ENCODE measurements around the gene CDA. TPM values are rescaled to one million over a fixed set of nuclear protein-coding genes. Genes with fewer than 3 reads are reported as not detected.
"Not testable (repeated sequence)": the region's sequence is repeated elsewhere in the genome, so short reads cannot be mapped to it uniquely, and the experiment has no call there.

The CDA gene
- total and polyA plus RNA-seq, 10 of the 15 experiments (the other 5 are each of a cell fraction or from before 2014, with no cell fraction given): not detected

GRCh38 chr1:20606801-20607570, 18.1 kb downstream of the CDA start:
- H3K4me2 ChIP-seq (ENCODE audit: control insufficient read depth, insufficient read depth); H3K36me3 ChIP-seq (ENCODE audit: control insufficient read depth in 2 of 2, insufficient read depth in 2 of 2, low read length in 1 of 2); intact Hi-C loops (cut with micrococcal nuclease; ENCODE audit: unreplicated experiment); H3K9ac ChIP-seq (ENCODE audit: control insufficient read depth, insufficient read depth, low read length); in situ Hi-C loops (cut with MboI); H3K9me3 ChIP-seq (replicated peaks; ENCODE audit: control insufficient read depth, insufficient read depth, low read length); ATAC-seq; DNase-seq (ENCODE audit: low read depth, low spot score); SMC1A ChIA-PET (ENCODE audit: uncharacterized antibody, unreplicated experiment); H2AFZ ChIP-seq (ENCODE audit: control insufficient read depth, low read depth, low read length); FAIRE-seq; H3K79me2 ChIP-seq (ENCODE audit: control insufficient read depth, insufficient read depth, low read length); BruUV-seq (replicated peaks); CTCF ChIA-PET; H3K27ac ChIP-seq (ENCODE audit: control insufficient read depth, insufficient read depth); H3K4me3 ChIP-seq; H3K27me3 ChIP-seq (replicated peaks in 1 of 2; ENCODE audit: control insufficient read depth in 2 of 2, insufficient read depth in 2 of 2, low read length in 1 of 2); RAD21 ChIA-PET (ENCODE audit: unreplicated experiment); H3K4me1 ChIP-seq (ENCODE audit: control insufficient read depth, insufficient read depth, low read length); H4K20me1 ChIP-seq (ENCODE audit: control insufficient read depth, insufficient read depth): not testable (repeated sequence)
- POLR2A ChIA-PET: interaction anchor here (0.5 kb wide), 1 partner anchor 338 kb away, joined by 3 read pairs; no protein-coding TSS in a partner anchor
- WGBS (ENCODE audit: insufficient coverage, insufficient replicate concordance, low lambda C conversion rate, missing lambda C conversion rate): 52% methylated on average over 6 of the region's 7 CpGs

GRCh38 chr1:20609541-20609940, 20.6 kb downstream of the CDA start:
- TF ChIP-seq TAF1 (IDR thresholded peaks at IDR 0.05; ENCODE audit: borderline replicate concordance, low read depth, low read length) (no peak), KLF5 (IDR thresholded peaks at IDR 0.05; ENCODE audit: partially characterized antibody) (no peak), BCLAF1 (IDR thresholded peaks at IDR 0.05) (no peak), KDM1A (IDR thresholded peaks at IDR 0.05; ENCODE audit: borderline replicate concordance) (no peak), TBL1XR1 (IDR thresholded peaks at IDR 0.05; ENCODE audit: low read depth, low read length) (no peak), SMAD5 (IDR thresholded peaks at IDR 0.05; ENCODE audit: low read depth) (no peak), SREBF2 (IDR thresholded peaks at IDR 0.05; ENCODE audit: low read length) (no peak), BCL11A (IDR thresholded peaks at IDR 0.05; ENCODE audit: low read depth, low read length) (no peak), HDAC2 (IDR thresholded peaks at IDR 0.05) (no peak), JUND (IDR thresholded peaks at IDR 0.05; ENCODE audit: low read depth, low read length) (no peak), RUNX3 (IDR thresholded peaks at IDR 0.05; ENCODE audit: low read length) (no peak)
- no peak for ATAC-seq
- Histone ChIP-seq H3K36me3 (ENCODE audit: control insufficient read depth in 2 of 2, insufficient read depth in 2 of 2, low read length in 1 of 2) (no peaks in the 10 kb centered on the region), H3K9me3 (replicated peaks; ENCODE audit: control insufficient read depth, insufficient read depth, low read length) (no peaks in the 10 kb centered on the region), H3K79me2 (ENCODE audit: control insufficient read depth, insufficient read depth, low read length) (no peaks in the 10 kb centered on the region), H3K27ac (ENCODE audit: control insufficient read depth, insufficient read depth) (no peak overlapping the region), H3K27me3 (replicated peaks in 1 of 2; ENCODE audit: control insufficient read depth in 2 of 2, insufficient read depth in 2 of 2, low read length in 1 of 2) (no peaks in the 10 kb centered on the region), H2AFZ (ENCODE audit: control insufficient read depth, low read depth, low read length) (no peak overlapping the region), H3K9ac (ENCODE audit: control insufficient read depth, insufficient read depth, low read length) (no peak overlapping the region), H4K20me1 (ENCODE audit: control insufficient read depth, insufficient read depth) (no peaks in the 10 kb centered on the region), H3K4me1 (ENCODE audit: control insufficient read depth, insufficient read depth, low read length) (no peaks in the 10 kb centered on the region), H3K4me2 (ENCODE audit: control insufficient read depth, insufficient read depth) (no peak overlapping the region), H3K4me3 (no peak overlapping the region)
- BruUV-seq (replicated peaks): no TSS peak
- POLR2A ChIA-PET: no interaction called here
- DNase-seq (ENCODE audit: low read depth, low spot score): no peak
- in situ Hi-C loops (cut with MboI) (no loop called here), intact Hi-C loops (cut with micrococcal nuclease; ENCODE audit: unreplicated experiment) (no loop called here)
- RAD21 ChIA-PET (ENCODE audit: unreplicated experiment): no interaction called here
- SMC1A ChIA-PET (ENCODE audit: uncharacterized antibody, unreplicated experiment): no interaction called here
- CTCF ChIA-PET: no interaction called here
- FAIRE-seq: no peak
- WGBS (ENCODE audit: insufficient coverage, insufficient replicate concordance, low lambda C conversion rate, missing lambda C conversion rate): 48% methylated on average over 6 of the region's 6 CpGs
